H1 (cell line): ENCODE measurements around the gene HIBADH. TPM values are rescaled to one million over a fixed set of nuclear protein-coding genes. Genes with fewer than 3 reads are reported as not detected.

ENCODE experiments used
- CTCF ChIA-PET: fragments of 300-600 bp; sonication (Branson Sonifier 250); formaldehyde crosslinking; loops from one replicate; lab custom pipeline; 2021; ENCODE audit not compliant: partially characterized antibody; lab: Charles Lee
- POLR2A ChIA-PET: fragments of 300-600 bp; sonication (Branson Sonifier 250); formaldehyde crosslinking; loops from one replicate; lab custom pipeline; 2021; ENCODE audit warnings: inconsistent platforms; ENCODE audit not compliant: partially characterized antibody; lab: Charles Lee
- DNase-seq, 2 experiments: peaks; one replicate each; pipeline versions ENCODE4 v3.0.0 to v3.0.0-alpha.2; 2010 to 2022; ENCODE audit warnings: low spot score in 2 of 2, low read depth in 1 of 2, mixed read lengths in 1 of 2
- FAIRE-seq: peaks from 2 replicates; lab custom pipeline; 2011; peaks lifted over from hg19 to GRCh38; lab: Jason Lieb, UNC
- H2AFZ ChIP-seq: 2 replicates; pipeline ENCODE4 v1.8.1; 2012; ENCODE audit warnings: low read length, inconsistent platforms
- H2AK5ac ChIP-seq: 2 replicates; pipeline ENCODE4 v1.6.1; 2013; ENCODE audit warnings: low read depth, low read length
- H2BK120ac ChIP-seq: replicated peaks from 2 replicates; pipeline ENCODE3; 2013; ENCODE audit warnings: low read depth, low read length, inconsistent platforms
- H2BK12ac ChIP-seq: 2 replicates; pipeline ENCODE4 v1.6.1; 2013; ENCODE audit warnings: low read depth, low read length
- H2BK15ac ChIP-seq: 2 replicates; pipeline ENCODE4 v1.6.1; 2013; ENCODE audit warnings: low read length
- H2BK20ac ChIP-seq: 2 replicates; pipeline ENCODE4 v1.6.1; 2013; ENCODE audit warnings: low read length
- H2BK5ac ChIP-seq: 2 replicates; pipeline ENCODE4 v1.6.1; 2013; ENCODE audit warnings: low read depth, low read length
- H3K14ac ChIP-seq: 2 replicates; pipeline ENCODE4 v1.6.1; 2013; ENCODE audit warnings: inconsistent platforms; ENCODE audit not compliant: insufficient read length
- H3K18ac ChIP-seq: 2 replicates; pipeline ENCODE4 v1.6.1; 2013; ENCODE audit warnings: low read length; ENCODE audit errors: extremely low read depth
- H3K23ac ChIP-seq: 2 replicates; pipeline ENCODE4 v1.6.1; 2013; ENCODE audit warnings: inconsistent platforms; ENCODE audit not compliant: insufficient read length
- H3K23me2 ChIP-seq: 2 replicates; pipeline ENCODE4 v1.6.1; 2013; ENCODE audit warnings: low read depth, low read length
- H3K27ac ChIP-seq: 2 replicates; pipeline ENCODE4 v1.6.1; 2011; ENCODE audit warnings: low read depth, low read length, inconsistent platforms
- H3K27me3 ChIP-seq, 4 experiments: replicated peaks in 1 of 4; 1 replicate in 1 of 4; 2 replicates in 3 of 4; pipeline versions ENCODE4 v1.6.1 to v1.8.1; 2011 to 2013; ENCODE audit warnings: low read length in 3 of 4, mild to moderate bottlenecking in 3 of 4, inconsistent platforms in 2 of 4, mixed read lengths in 2 of 4, moderate library complexity in 1 of 4; ENCODE audit not compliant: control insufficient read depth in 3 of 4, insufficient read depth in 3 of 4; ENCODE audit errors: extremely low read depth in 1 of 4
- H3K36me3 ChIP-seq, 4 experiments: 2 replicates each; pipeline versions ENCODE4 v1.6.1 to v1.8.1; 2011 to 2013; ENCODE audit warnings: mild to moderate bottlenecking in 4 of 4, low read length in 3 of 4, moderate library complexity in 2 of 4, control low read depth in 1 of 4, inconsistent platforms in 1 of 4; ENCODE audit not compliant: insufficient read depth in 4 of 4, control insufficient read depth in 2 of 4
- H3K4ac ChIP-seq: replicated peaks from 2 replicates; pipeline ENCODE3; 2013; ENCODE audit warnings: low read length, low read depth, mixed read lengths, inconsistent platforms; ENCODE audit not compliant: insufficient read length
- H3K4me1 ChIP-seq, 4 experiments: replicated peaks in 1 of 4; 1 replicate in 1 of 4; 2 replicates in 3 of 4; pipeline versions ENCODE4 v1.6.1 to v1.8.1; 2011 to 2013; ENCODE audit warnings: low read length in 3 of 4, inconsistent platforms in 2 of 4, mixed read lengths in 1 of 4; ENCODE audit not compliant: insufficient read depth in 4 of 4, control insufficient read depth in 3 of 4
- H3K4me2 ChIP-seq, 2 experiments: 2 replicates each; pipeline versions ENCODE4 v1.6.1 to v1.8.1; 2011 to 2013; ENCODE audit warnings: low read depth in 2 of 2, low read length in 2 of 2, control low read depth in 1 of 2, inconsistent platforms in 1 of 2, mild to moderate bottlenecking in 1 of 2; ENCODE audit not compliant: insufficient read depth in 1 of 2
- H3K4me3 ChIP-seq, 4 experiments: fragments of 200-600, 300-600 bp in 1 of 4; sonication (generic), shearing (Covaris generic), sonication (Bioruptor Twin) in 1 of 4; 2 replicates each; pipeline versions ENCODE4 v1.5.1 to v1.8.1; 2011 to 2016; ENCODE audit warnings: low read length in 4 of 4, low read depth in 3 of 4, control low read depth in 2 of 4, inconsistent platforms in 2 of 4, mild to moderate bottlenecking in 2 of 4, mixed read lengths in 1 of 4, moderate library complexity in 1 of 4; ENCODE audit not compliant: insufficient read depth in 2 of 4; ENCODE audit errors: extremely low read depth in 1 of 4
- H3K56ac ChIP-seq: replicated peaks from 2 replicates; pipeline ENCODE3; 2013; ENCODE audit warnings: low read depth, mild to moderate bottlenecking, mixed read lengths, low read length, inconsistent platforms; ENCODE audit not compliant: insufficient read length
- H3K79me1 ChIP-seq: 2 replicates; pipeline ENCODE4 v1.6.1; 2013; ENCODE audit warnings: low read depth, low read length, control low read depth
- H3K79me2 ChIP-seq, 2 experiments: 2 replicates each; pipeline versions ENCODE4 v1.6.1 to v1.8.1; 2012 to 2013; ENCODE audit warnings: low read length in 2 of 2, mild to moderate bottlenecking in 2 of 2, inconsistent platforms in 1 of 2; ENCODE audit not compliant: insufficient read depth in 2 of 2, control insufficient read depth in 1 of 2
- H3K9ac ChIP-seq, 4 experiments: replicated peaks in 1 of 4; 1 replicate in 1 of 4; 2 replicates in 3 of 4; pipeline versions ENCODE4 v1.6.1 to v1.8.1; 2011 to 2013; ENCODE audit warnings: low read depth in 3 of 4, low read length in 3 of 4, control low read depth in 2 of 4, mild to moderate bottlenecking in 2 of 4, moderate library complexity in 2 of 4, inconsistent platforms in 1 of 4; ENCODE audit errors: extremely low read depth in 1 of 4
- H3K9me3 ChIP-seq, 2 experiments: 2 replicates each; pipeline versions ENCODE4 v1.6.1 to v1.8.1; 2012 to 2013; ENCODE audit warnings: mild to moderate bottlenecking in 2 of 2, moderate library complexity in 2 of 2, control low read depth in 1 of 2, inconsistent platforms in 1 of 2, low read depth in 1 of 2, low read length in 1 of 2, mixed read lengths in 1 of 2; ENCODE audit not compliant: insufficient read depth in 2 of 2
- H4K20me1 ChIP-seq, 2 experiments: replicated peaks in 1 of 2; 2 replicates each; pipeline versions ENCODE3 to v1.8.1; 2011 to 2013; ENCODE audit warnings: inconsistent platforms in 2 of 2, low read length in 2 of 2, mild to moderate bottlenecking in 1 of 2; ENCODE audit not compliant: insufficient read depth in 2 of 2, control insufficient read depth in 1 of 2
- H4K5ac ChIP-seq: 2 replicates; pipeline ENCODE4 v1.6.1; 2013; ENCODE audit warnings: low read length, low read depth, mixed read lengths, inconsistent platforms; ENCODE audit not compliant: insufficient read length
- H4K8ac ChIP-seq: 2 replicates; pipeline ENCODE4 v1.8.0; 2013; ENCODE audit warnings: mild to moderate bottlenecking, moderate library complexity, low read length, inconsistent platforms; ENCODE audit not compliant: insufficient read depth; ENCODE audit errors: extremely low read depth
- H4K91ac ChIP-seq: replicated peaks from 2 replicates; pipeline ENCODE3; 2013; ENCODE audit warnings: low read length, mixed read lengths, inconsistent platforms; ENCODE audit not compliant: insufficient read length
- CHD1 ChIP-seq: IDR thresholded peaks from 2 replicates; pipeline ENCODE4 v1.6.1; 2012; ENCODE audit warnings: low read depth, low read length, improper control_type of control experiment
- GTF2F1 ChIP-seq: IDR thresholded peaks from 2 replicates; pipeline ENCODE4 v1.6.1; 2012; ENCODE audit warnings: low read depth, low read length, improper control_type of control experiment, borderline replicate concordance
- JUN ChIP-seq: IDR thresholded peaks from 2 replicates; pipeline ENCODE4 v1.6.1; 2011; ENCODE audit warnings: low read depth, mild to moderate bottlenecking, improper control_type of control experiment, low read length
- KDM1A ChIP-seq: fragments of 200-600, 300-600 bp; sonication (generic); IDR thresholded peaks from 2 replicates; pipeline ENCODE4 v1.7.1; 2016; ENCODE audit warnings: mild to moderate bottlenecking, low read length, borderline replicate concordance
- RBBP5 ChIP-seq: IDR thresholded peaks from 2 replicates; pipeline ENCODE4 v1.7.1; 2012; ENCODE audit warnings: low read depth, mild to moderate bottlenecking, inconsistent platforms, low read length, moderate library complexity, borderline replicate concordance
- SIN3A ChIP-seq, 2 experiments: IDR thresholded peaks in 1 of 2; conservative IDR thresholded peaks in 1 of 2; 2 replicates each; pipeline ENCODE4 v1.6.1; 2011 to 2012; ENCODE audit warnings: low read length in 2 of 2, improper control_type of control experiment in 1 of 2, low read depth in 1 of 2, mild to moderate bottlenecking in 1 of 2
- SP4 ChIP-seq: IDR thresholded peaks from 2 replicates; pipeline ENCODE4 v1.6.1; 2012; ENCODE audit warnings: low read length, inconsistent platforms
- SUZ12 ChIP-seq: fragments of 200-600 bp; sonication (generic); IDR thresholded peaks from 2 replicates; pipeline ENCODE4 v1.6.1; 2012; ENCODE audit warnings: mild to moderate bottlenecking, inconsistent platforms, low read length, moderate library complexity, mixed read lengths
- ZNF274 ChIP-seq: IDR thresholded peaks from 2 replicates; pipeline ENCODE4 v1.7.0; 2012; ENCODE audit warnings: low read length, borderline replicate concordance; ENCODE audit errors: extremely low read depth
- WGBS, 2 experiments: shearing (Covaris generic) in 1 of 2; methylation state at CpG; one replicate each; pipeline versions ENCODE4 v1.1.6 to v1.1.7; 2013 to 2015; ENCODE audit warnings: low lambda C conversion rate in 2 of 2, mixed read lengths in 2 of 2, inconsistent platforms in 1 of 2, low coverage in 1 of 2, missing lambda C conversion rate in 1 of 2; ENCODE audit not compliant: insufficient replicate concordance in 2 of 2, insufficient coverage in 1 of 2, insufficient read length in 1 of 2; ENCODE audit errors: extremely low coverage in 1 of 2, missing lambda C conversion rate in 1 of 2; 5-methylcytosine and 5-hydroxymethylcytosine counted together
- polyA plus RNA-seq, 7 experiments: library from polyadenylated mRNA; depleted of rRNA in 3 of 7; stranded (reverse) in 5 of 7; unstranded in 2 of 7; fragments of >200 nt in 5 of 7; fragments of 200-250 nt in 2 of 7; gene quantifications; 1 replicate in 5 of 7; 2 replicates in 1 of 7; 4 replicates in 1 of 7; pipeline versions ENCODE4 v1.2.1 to v1.2.3, GENCODE V29; 2011 to 2013; ENCODE audit warnings: missing spikeins in 2 of 7, mixed read lengths in 2 of 7
- total RNA-seq: library from RNA; stranded (reverse); fragmentation: NEBNext Ultra II Directional; extraction: Animal tissue kit (Norgen Biotek cat#: 25700); gene quantifications from 2 replicates; pipeline ENCODE4 v1.2.1, GENCODE V29; 2021
- TF ChIP-seq, protein P1 (sequence below): IDR thresholded peaks from 2 replicates; pipeline ENCODE4 v1.6.1; 2011; ENCODE audit warnings: low read depth, mild to moderate bottlenecking, low read length; ENCODE audit not compliant: insufficient read depth
- TF ChIP-seq, protein P2 (sequence below): IDR thresholded peaks from 2 replicates; pipeline ENCODE4 v1.6.1; 2012; ENCODE audit warnings: inconsistent platforms
- TF ChIP-seq, protein P3 (sequence below): IDR thresholded peaks from 2 replicates; pipeline ENCODE4 v1.6.1; 2011; ENCODE audit warnings: low read length, improper control_type of control experiment

The HIBADH gene
- total and polyA plus RNA-seq, 2 of the 8 experiments (the other 6 are each of a cell fraction or from before 2014, with no cell fraction given) = 30.1 to 39.5 TPM

DNA sequence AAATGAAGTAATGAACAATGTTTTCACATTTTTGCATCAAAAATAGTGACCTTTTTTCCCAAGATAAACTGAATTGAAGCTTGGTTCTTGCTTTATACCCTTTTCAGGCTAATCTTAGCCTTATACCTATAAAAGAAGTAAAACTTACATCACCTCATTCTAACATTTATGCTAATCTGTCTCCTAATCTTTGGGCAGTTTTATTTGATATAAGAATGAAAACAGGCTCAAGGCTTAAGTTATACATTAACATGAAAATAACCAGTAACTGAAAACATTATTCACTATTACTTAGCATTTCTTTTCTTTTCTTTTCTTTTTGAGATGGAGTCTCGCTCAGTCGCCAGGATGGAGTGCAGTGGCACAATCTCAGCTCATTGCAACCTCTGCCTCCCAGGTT lies 113.1 kb downstream of the HIBADH start:
- 73% methylated on average over 2 of the region's 2 CpGs; no CpG with 5 or more reads in 1 of the 2 experiments for WGBS, 2 experiments
- H2AK5ac ChIP-seq = no peak overlapping the region
- no peak overlapping the region for H3K27ac ChIP-seq
- H2BK5ac ChIP-seq = no peak overlapping the region
- H3K79me1 ChIP-seq = no peaks in the 10 kb centered on the region
- H3K23ac ChIP-seq = no peak overlapping the region
- DNase-seq (no peak), FAIRE-seq (no peak)
- H3K27me3 ChIP-seq = no peaks in the 10 kb centered on the region
- no peak overlapping the region for H4K5ac ChIP-seq
- no peaks in the 10 kb centered on the region for H3K23me2 ChIP-seq
- no peaks in the 10 kb centered on the region for H3K79me2 ChIP-seq
- no peak overlapping the region for H3K18ac ChIP-seq
- no peaks in the 10 kb centered on the region for H4K20me1 ChIP-seq
- CTCF ChIA-PET = no interaction called here
- H3K4me1 ChIP-seq = peaks cover 0 to 11% (median 4%) of the 10 kb centered on the region in 4 experiments; a peak in 3 of 7 replicates
- H4K8ac ChIP-seq = no peak overlapping the region
- H3K9me3 ChIP-seq = no peaks in the 10 kb centered on the region
- H4K91ac ChIP-seq = no peak overlapping the region
- no peak overlapping the region for H2BK20ac ChIP-seq
- H3K4me2 ChIP-seq = no peak overlapping the region
- POLR2A ChIA-PET = no interaction called here
- H3K9ac ChIP-seq = no peak overlapping the region
- H3K36me3 ChIP-seq = no peaks in the 10 kb centered on the region
- no peak overlapping the region for H2BK15ac ChIP-seq
- no peak overlapping the region for H2BK12ac ChIP-seq
- no peak overlapping the region for H3K4me3 ChIP-seq
- H3K14ac ChIP-seq = no peak overlapping the region
- no peak overlapping the region for H3K4ac ChIP-seq
- H3K56ac ChIP-seq = no peak overlapping the region
- H2AFZ ChIP-seq = no peak overlapping the region
- no peak overlapping the region for H2BK120ac ChIP-seq
- TF ChIP-seq SP4 (no peak), ZNF274 (no peak), KDM1A (no peak), JUN (no peak), GTF2F1 (no peak), SUZ12 (no peak), CHD1 (no peak), RBBP5 (no peak), SIN3A (conservative IDR thresholded peaks at IDR 0.05 in 1 of 2, IDR thresholded peaks at IDR 0.05 in 1 of 2; ENCODE audit: low read depth in 1 of 2, low read length in 2 of 2) (no peak)
- TF ChIP-seq, protein P1, sequence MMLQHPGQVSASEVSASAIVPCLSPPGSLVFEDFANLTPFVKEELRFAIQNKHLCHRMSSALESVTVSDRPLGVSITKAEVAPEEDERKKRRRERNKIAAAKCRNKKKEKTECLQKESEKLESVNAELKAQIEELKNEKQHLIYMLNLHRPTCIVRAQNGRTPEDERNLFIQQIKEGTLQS = no peak
- TF ChIP-seq, protein P2, sequence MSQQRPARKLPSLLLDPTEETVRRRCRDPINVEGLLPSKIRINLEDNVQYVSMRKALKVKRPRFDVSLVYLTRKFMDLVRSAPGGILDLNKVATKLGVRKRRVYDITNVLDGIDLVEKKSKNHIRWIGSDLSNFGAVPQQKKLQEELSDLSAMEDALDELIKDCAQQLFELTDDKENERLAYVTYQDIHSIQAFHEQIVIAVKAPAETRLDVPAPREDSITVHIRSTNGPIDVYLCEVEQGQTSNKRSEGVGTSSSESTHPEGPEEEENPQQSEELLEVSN = no peak
- TF ChIP-seq, protein P3, sequence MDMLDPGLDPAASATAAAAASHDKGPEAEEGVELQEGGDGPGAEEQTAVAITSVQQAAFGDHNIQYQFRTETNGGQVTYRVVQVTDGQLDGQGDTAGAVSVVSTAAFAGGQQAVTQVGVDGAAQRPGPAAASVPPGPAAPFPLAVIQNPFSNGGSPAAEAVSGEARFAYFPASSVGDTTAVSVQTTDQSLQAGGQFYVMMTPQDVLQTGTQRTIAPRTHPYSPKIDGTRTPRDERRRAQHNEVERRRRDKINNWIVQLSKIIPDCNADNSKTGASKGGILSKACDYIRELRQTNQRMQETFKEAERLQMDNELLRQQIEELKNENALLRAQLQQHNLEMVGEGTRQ = no peak
